Tibial artery (tissue), 4 donors: ENCODE results near the gene HS6ST2.

Experiments used
- DNase-seq, 2 donors: peaks; one replicate each; pipeline ENCODE4 v3.0.0-alpha.2; 2019
- H3K27ac ChIP-seq, 2 donors: fragments of 200-600 bp; sonication (generic) in 1 of 2; 1 replicate in 1 of 2; 2 replicates in 1 of 2; pipeline ENCODE4 v1.5.1; 2018 to 2019; ENCODE audit warnings: mild to moderate bottlenecking in 1 of 2
- H3K27me3 ChIP-seq, 2 donors: fragments of 200-600 bp; sonication (generic) in 1 of 2; one replicate each; pipeline versions ENCODE4 v1.5.1 to v1.6.0; 2016 to 2019
- H3K36me3 ChIP-seq, 3 donors: fragments of 200-600 bp; sonication (generic) in 2 of 3; one replicate each; pipeline ENCODE4 v1.5.1; 2016 to 2019; ENCODE audit warnings: mild to moderate bottlenecking in 2 of 3
- H3K4me1 ChIP-seq, 4 donors: fragments of 200-600 bp; sonication (generic) in 2 of 4; 1 replicate in 3 of 4; 2 replicates in 1 of 4; pipeline ENCODE4 v1.5.1; 2016 to 2019
- H3K4me3 ChIP-seq, 2 donors: fragments of 200-600 bp; sonication (generic) in 1 of 2; 1 replicate in 1 of 2; 2 replicates in 1 of 2; pipeline ENCODE4 v1.5.1; 2018 to 2019; ENCODE audit warnings: mild to moderate bottlenecking in 2 of 2
- H3K9me3 ChIP-seq, 3 donors: fragments of 200-600 bp; sonication (generic) in 1 of 3; one replicate each; pipeline ENCODE4 v1.5.1; 2016 to 2019
- CTCF ChIP-seq, 2 experiments: fragments of 200-600 bp in 1 of 2; fragments of 450-650 bp in 1 of 2; IDR thresholded peaks; one replicate each; pipeline ENCODE4 v1.5.1; 2017 to 2019; ENCODE audit warnings: antibody characterized with exemption in 2 of 2, mild to moderate bottlenecking in 1 of 2, moderate library complexity in 1 of 2
- intact Hi-C: fragments of 100-400 bp; cut with DNase I; formaldehyde crosslinking; loops from one replicate; pipeline ENCODE4 v1.15.0; 2023; ENCODE audit warnings: low total_unique reads

Gene HS6ST2

GRCh38 chrX:132745593-132745992, 212.8 kb downstream of the HS6ST2 start:
- Histone ChIP-seq H3K4me3 (no peak overlapping the region), H3K4me1 (no peaks in the 10 kb centered on the region), H3K36me3 (no peaks in the 10 kb centered on the region), H3K9me3 (no peaks in the 10 kb centered on the region), H3K27me3 (no peaks in the 10 kb centered on the region), H3K27ac (no peak overlapping the region)
- TF ChIP-seq CTCF (IDR thresholded peaks at IDR 0.05): no peak
- no peak for DNase-seq
- intact Hi-C loops: no loop called here

- H3K4me1 ChIP-seq: no peaks in the 10 kb centered on the region
- H3K4me3 ChIP-seq: no peak overlapping the region
- H3K27me3 ChIP-seq: no peaks in the 10 kb centered on the region
- no peak for DNase-seq
- no peak overlapping the region for H3K27ac ChIP-seq
- no peak for TF ChIP-seq CTCF (IDR thresholded peaks at IDR 0.05)
- intact Hi-C loops: no loop called here
- H3K9me3 ChIP-seq: no peaks in the 10 kb centered on the region
- no peaks in the 10 kb centered on the region for H3K36me3 ChIP-seq
Measured at GRCh38 chrX:132744470-132744869, 214.0 kb downstream of the HS6ST2 start.

- H3K9me3 ChIP-seq: no peaks in the 10 kb centered on the region
- no peaks in the 10 kb centered on the region for H3K4me1 ChIP-seq
- no peaks in the 10 kb centered on the region for H3K27me3 ChIP-seq
- no peaks in the 10 kb centered on the region for H3K36me3 ChIP-seq
- H3K27ac ChIP-seq: no peak overlapping the region
- TF ChIP-seq CTCF (IDR thresholded peaks at IDR 0.05): no peak
- no peak overlapping the region for H3K4me3 ChIP-seq
- intact Hi-C loops: no loop called here
- no peak for DNase-seq
Measured at GRCh38 chrX:132743086-132743485, 215.3 kb downstream of the HS6ST2 start.

- Histone ChIP-seq H3K4me3 (no peak overlapping the region), H3K9me3 (no peaks in the 10 kb centered on the region), H3K27me3 (no peaks in the 10 kb centered on the region), H3K36me3 (no peaks in the 10 kb centered on the region), H3K27ac (no peak overlapping the region), H3K4me1 (no peaks in the 10 kb centered on the region)
- no peak for TF ChIP-seq CTCF (IDR thresholded peaks at IDR 0.05)
- no peak for DNase-seq
- intact Hi-C loops: no loop called here
Measured at GRCh38 chrX:132742246-132742645, 216.2 kb downstream of the HS6ST2 start.

- no peak for TF ChIP-seq CTCF (IDR thresholded peaks at IDR 0.05)
- no peaks in the 10 kb centered on the region for H3K27me3 ChIP-seq
- intact Hi-C loops: no loop called here
- H3K36me3 ChIP-seq: no peaks in the 10 kb centered on the region
- no peaks in the 10 kb centered on the region for H3K9me3 ChIP-seq
- H3K4me1 ChIP-seq: no peaks in the 10 kb centered on the region
- no peak overlapping the region for H3K4me3 ChIP-seq
- no peak for DNase-seq
- H3K27ac ChIP-seq: no peak overlapping the region
Measured at GRCh38 chrX:132741689-132742088, 216.7 kb downstream of the HS6ST2 start.
